GM19023 (cell line): ENCODE data around the gene ABHD8.
A peak's percentile ranks its signal among the peaks of the same experiment; 100 is the strongest.
"Not testable (repeated sequence)": the region's sequence is repeated elsewhere in the genome, so short reads cannot be mapped to it uniquely, and the experiment has no call there.

Source experiments
- ATAC-seq: cut with Tn5 transposase; IDR thresholded peaks from one replicate; pipeline ENCODE4 v1.9.1; 2021; ENCODE audit warnings: mild to moderate bottlenecking, moderate library complexity; ENCODE audit not compliant: unreplicated experiment

ABHD8 gene

GRCh38 chr19:17302391-17303166 lies 646 bp downstream of the ABHD8 start:
- ATAC-seq, result no peak

- no peak for ATAC-seq
These were observed 2.1 kb downstream of the ABHD8 start for GRCh38 chr19:17300992-17301619.

- ATAC-seq, result no peak
These were observed 6.2 kb downstream of the ABHD8 start for GRCh38 chr19:17296976-17297375.

GRCh38 chr19:17296273-17296672 lies 7.0 kb downstream of the ABHD8 start:
- ATAC-seq, result no peak

DNA sequence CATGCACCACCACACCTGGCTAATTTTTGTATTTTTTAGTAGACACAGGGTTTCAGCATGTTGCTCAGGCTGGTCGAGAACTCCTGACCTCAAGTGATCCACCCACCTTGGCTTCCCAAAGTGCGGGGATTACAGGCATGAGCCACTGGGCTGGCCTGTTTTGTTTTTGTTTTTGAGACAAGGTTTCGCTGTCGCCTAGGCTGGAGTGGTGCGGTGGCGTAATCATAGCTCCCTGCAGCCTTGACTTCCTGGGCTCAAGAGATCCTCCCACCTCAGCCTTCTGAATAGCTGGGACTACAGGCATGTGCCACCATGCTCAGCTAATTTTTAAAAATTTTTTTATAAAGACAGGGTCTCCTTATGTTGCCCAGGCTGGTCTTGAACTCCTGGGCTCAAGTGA lies 7.7 kb downstream of the ABHD8 start:
- ATAC-seq, result not testable (repeated sequence)

DNA sequence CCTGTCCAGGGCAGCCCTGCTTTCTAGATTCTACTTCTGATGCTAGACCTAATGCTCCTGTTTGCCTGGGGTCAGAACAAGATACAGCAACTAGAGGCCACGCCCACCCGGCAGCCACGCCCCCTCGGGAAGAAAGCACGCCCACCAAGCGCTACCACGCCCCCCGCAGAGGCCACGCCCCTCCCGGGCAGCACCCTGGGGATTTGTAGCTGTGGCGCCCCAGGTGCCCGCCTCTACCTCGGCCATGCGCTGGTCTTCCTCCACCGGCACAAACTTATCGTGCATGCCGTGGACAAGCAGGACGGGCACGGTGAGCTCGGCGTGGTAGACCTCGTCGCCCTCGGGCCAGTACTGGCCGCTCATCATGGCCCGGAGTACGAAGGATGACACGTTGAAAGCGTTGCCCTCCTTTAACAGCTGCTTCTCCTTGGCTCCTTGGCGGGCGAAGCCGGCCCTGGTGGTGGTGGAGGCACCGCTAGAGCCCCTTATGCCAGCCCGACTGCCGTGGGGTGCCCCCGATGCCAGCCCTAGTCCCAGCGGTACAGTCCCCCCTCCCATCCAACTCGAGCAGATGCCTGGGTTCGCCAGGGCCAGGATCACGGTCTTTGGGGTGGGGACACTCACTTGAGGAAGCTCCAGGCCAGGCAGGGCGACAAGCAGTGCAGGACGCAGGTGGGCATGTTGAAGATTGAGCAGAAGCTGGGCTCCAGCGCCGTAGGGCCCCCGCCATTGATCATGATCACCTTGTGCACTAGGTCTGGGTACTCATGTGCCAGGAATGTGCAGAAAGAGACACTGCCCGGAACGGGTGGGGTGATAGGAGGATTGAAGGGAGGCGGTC lies 9.0 kb downstream of the ABHD8 start:
- no peak for ATAC-seq

GRCh38 chr19:17293605-17294004 lies 9.6 kb downstream of the ABHD8 start:
- ATAC-seq, result no peak

DNA sequence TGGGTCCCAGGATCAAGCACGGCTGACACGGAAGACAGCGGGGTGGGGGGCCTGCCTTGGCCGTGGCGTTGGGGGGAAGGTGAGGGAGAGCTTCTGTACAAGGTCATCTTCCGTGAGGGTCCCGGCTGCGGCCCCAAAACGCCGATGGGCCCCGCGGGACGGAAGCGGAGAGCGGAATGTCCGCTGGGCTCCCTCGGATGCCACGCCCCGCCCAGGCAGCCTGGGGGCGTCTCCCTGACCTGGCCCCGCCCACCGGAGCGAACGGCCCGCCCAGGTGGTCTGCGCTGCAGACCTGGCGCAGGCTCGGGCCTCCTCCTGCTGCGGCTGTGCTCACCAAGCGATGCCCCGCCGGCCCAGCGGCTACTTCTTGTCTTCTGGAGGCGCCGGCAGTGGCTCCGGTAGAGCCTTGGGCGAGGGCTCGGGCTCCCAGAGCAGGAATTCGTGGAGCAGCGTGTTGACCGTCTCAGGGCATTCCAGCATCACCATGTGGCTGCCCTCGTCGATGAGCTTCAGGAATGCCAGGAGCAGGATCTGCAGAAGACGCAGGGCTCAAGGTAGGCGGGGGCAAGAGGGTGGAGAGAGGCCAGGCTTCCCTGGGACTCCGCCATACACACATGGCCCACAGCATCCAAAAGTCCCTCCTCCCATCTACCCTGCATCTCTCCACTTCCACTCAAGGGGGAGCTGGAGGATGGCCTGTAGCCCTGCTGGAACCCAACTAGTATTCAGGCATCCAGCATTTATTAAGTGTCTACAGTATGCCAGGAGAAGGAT lies 10.7 kb downstream of the ABHD8 start:
- peak; percentile 81 for ATAC-seq

DNA sequence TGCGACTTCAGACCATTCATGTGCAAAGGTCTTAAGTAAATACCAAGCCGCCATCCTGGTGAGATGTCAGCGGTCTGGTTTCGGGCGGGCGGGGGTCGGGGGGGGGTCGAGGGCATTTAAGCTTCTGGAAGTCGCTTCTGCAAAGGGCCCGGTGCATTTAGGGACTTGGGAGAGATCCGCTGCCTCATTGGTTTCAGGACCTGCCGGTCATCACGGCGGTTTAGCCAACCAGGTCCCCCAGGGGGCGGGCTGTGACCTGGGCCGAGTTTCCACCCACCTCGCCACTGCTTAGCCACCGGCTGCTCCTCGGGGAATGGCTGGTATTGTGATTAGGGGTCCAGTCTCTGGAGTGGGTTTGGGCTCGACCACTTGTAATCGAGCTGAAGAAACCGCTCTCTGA lies 13.7 kb downstream of the ABHD8 start:
- ATAC-seq, result no peak

DNA sequence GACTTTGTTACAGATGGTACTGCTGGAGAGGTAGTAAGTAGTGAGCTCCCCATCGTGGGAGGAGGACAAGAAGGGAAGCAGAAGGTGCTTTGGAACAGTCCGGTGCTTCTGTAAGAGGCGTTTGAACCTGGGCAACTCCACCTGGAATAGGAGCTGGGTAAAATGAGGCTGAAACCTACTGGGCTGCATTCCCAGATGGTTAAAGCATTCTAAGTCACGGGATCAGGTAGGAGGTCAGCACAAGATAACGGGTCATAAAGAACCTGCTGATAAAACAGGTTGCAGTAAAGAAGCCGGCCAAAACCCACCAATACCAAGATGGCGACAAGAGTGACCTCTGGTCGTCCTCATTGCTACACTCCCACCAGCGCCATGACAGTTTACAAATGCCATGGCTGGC lies 16.5 kb downstream of the ABHD8 start:
- no peak for ATAC-seq

DNA sequence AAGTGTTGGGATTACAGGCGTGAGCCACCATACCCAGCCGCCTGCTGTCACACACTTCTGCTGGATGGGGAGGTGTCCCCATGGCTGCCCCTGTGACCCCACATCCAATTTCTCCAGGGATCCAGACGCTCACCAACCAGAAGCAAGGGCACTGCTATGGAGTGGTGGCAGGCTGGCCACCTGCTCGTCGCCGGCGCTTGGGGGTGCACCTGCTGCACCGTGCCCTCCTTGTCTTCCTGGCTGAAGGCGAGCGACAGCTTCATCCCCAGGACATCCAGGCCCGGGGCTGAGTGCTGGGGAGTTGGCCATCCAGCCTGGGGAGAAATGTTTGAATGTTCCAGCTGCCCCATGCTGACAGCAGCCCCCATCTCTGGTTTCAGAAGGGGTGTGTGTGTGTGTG lies 17.0 kb downstream of the ABHD8 start:
- no peak for ATAC-seq

DNA sequence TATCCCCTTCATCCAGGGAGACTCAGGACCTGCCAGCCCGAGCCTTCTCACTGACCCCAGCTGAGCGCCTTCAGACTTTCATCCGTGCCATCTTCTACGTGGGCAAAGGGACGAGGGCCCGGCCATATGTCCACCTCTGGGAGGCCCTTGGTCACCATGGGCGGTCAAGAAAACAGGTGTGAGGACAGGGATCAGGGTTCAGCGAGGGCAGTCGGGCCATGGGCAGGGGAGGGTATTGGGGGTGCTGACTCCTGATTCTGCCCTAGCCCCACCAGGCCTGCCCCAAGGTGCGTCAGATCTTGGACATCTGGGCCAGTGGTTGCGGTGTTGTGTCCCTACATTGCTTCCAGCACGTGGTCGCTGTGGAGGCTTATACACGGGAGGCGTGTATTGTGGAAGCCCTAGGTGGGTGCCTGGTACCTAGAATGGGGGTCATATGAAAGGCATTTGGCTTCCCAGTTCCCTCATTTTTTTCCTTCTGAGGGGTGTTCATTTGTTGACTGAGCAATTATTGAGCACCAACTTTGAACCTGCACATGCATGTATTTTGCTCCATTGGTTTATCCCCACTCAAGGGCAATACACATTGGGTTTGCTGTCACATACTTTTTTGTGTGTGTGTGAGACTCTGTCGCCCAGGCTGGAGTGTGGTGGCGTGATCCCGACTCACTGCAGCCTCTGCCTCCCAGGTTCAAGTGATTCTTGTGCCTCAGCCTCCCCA lies 17.6 kb downstream of the ABHD8 start:
- no peak for ATAC-seq

- ATAC-seq, result no peak
These were observed 19.7 kb downstream of the ABHD8 start for GRCh38 chr19:17283504-17283996.

GRCh38 chr19:17282488-17283125 lies 20.6 kb downstream of the ABHD8 start:
- peak; percentile 59 for ATAC-seq

- peak; percentile 44 for ATAC-seq
These were observed 21.6 kb downstream of the ABHD8 start, which contains the start of gene ANKLE1 for GRCh38 chr19:17281391-17282304. ANKLE1 (plus strand) TSS chr19:17281901; CDS start chr19:17281921, 20 bp downstream.

- ATAC-seq, result no peak
These were observed 23.8 kb downstream of the ABHD8 start for GRCh38 chr19:17279436-17279835.

DNA sequence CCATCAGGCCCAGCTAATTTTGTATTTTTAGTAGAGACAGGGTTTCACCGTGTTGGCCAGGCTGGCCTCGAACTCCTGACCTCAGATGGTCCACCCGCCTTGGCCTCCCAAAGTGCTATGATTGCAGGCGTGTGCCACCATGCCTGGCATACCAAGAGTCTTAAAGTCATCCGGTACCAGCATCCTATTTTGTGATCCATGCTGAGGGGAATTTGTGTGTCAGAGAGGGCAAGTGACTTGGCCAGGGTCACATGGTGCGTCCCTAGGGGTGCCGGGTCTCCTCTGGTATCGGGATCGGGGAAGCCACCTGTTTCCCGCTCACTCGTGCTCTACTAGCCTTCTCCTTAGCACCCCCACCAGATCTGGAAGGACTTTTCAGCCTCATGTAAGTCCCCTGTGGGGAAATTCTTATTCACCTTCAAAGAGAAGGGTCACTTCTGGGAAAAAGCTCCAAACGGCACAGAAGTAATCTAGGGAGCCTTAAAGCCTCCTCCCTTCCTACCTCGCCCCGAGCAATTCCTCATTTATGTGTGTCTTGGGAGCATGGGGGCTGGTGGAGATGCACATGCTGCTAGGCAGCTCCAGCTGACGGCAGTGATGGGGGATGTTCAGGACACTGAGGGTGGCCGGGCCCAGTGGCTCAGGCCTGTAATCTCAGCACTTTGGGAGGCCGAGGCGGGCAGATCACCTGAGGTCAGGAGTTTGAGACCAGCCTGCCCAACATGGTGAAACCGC lies 27.6 kb downstream of the ABHD8 start:
- ATAC-seq, result no peak

DNA sequence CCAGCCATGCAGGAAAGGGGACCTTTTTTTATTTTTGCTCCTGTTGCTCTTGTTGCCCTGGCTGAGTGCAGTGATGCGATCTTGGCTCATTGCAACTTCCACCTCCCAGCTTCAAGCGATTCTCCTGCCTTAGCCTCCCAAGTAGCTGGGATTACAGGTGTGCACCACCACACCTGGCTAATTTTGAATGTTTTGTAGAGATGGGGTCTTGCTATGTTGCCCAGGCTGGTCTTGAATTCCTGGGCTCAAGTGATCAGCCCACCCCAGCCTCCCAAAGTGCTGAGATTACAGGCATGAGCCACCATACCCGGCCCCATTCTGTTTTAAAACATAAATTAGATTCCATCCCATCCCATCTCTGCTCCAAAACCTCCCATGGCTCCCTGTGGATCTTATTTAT lies 28.3 kb downstream of the ABHD8 start:
- ATAC-seq, result not testable (repeated sequence)
